H9 (cell line): ENCODE data around the gene MTMR1. TPM values are rescaled to one million over a fixed set of nuclear protein-coding genes. Genes with fewer than 3 reads are reported as not detected.

Experiments
- DNase-seq: peaks from one replicate; pipeline ENCODE4 v3.0.0-alpha.2; 2017
- H2AFZ ChIP-seq: one replicate; pipeline ENCODE4 v1.6.1; 2013; ENCODE audit warnings: mild to moderate bottlenecking, low read length, control low read depth, moderate library complexity
- H2AK5ac ChIP-seq: 2 replicates; pipeline ENCODE4 v1.6.1; 2013; ENCODE audit warnings: low read length, control low read depth, mixed read lengths; ENCODE audit not compliant: insufficient read length
- H2BK120ac ChIP-seq: one replicate; pipeline ENCODE4 v1.6.1; 2013; ENCODE audit warnings: low read depth, mild to moderate bottlenecking, low read length, control low read depth, inconsistent platforms; ENCODE audit not compliant: poor library complexity, severe bottlenecking
- H2BK12ac ChIP-seq: 2 replicates; pipeline ENCODE4 v1.6.1; 2013; ENCODE audit warnings: low read length, control low read depth, mixed read lengths, low read depth; ENCODE audit not compliant: insufficient read length
- H2BK15ac ChIP-seq: 2 replicates; pipeline ENCODE4 v1.6.1; 2013; ENCODE audit warnings: low read depth, low read length, control low read depth
- H2BK20ac ChIP-seq: one replicate; pipeline ENCODE4 v1.6.1; 2013; ENCODE audit warnings: low read depth, mild to moderate bottlenecking, low read length, control low read depth, inconsistent platforms; ENCODE audit not compliant: poor library complexity, severe bottlenecking
- H2BK5ac ChIP-seq: 2 replicates; pipeline ENCODE4 v1.6.1; 2013; ENCODE audit warnings: low read length, control low read depth, mixed read lengths; ENCODE audit not compliant: insufficient read length
- H3K14ac ChIP-seq: 2 replicates; pipeline ENCODE4 v1.6.1; 2013; ENCODE audit warnings: low read length, control low read depth; ENCODE audit not compliant: insufficient read depth
- H3K18ac ChIP-seq: 2 replicates; pipeline ENCODE4 v1.6.1; 2013; ENCODE audit warnings: low read depth, mild to moderate bottlenecking, mixed read lengths, low read length, control low read depth; ENCODE audit not compliant: insufficient read length
- H3K23ac ChIP-seq: 2 replicates; pipeline ENCODE4 v1.6.1; 2013; ENCODE audit warnings: low read length, control low read depth, mixed read lengths, low read depth; ENCODE audit not compliant: insufficient read length
- H3K23me2 ChIP-seq: 2 replicates; pipeline ENCODE4 v1.6.1; 2013; ENCODE audit warnings: low read depth, mild to moderate bottlenecking, mixed read lengths, low read length, control low read depth; ENCODE audit not compliant: insufficient read length, poor library complexity, severe bottlenecking
- H3K27ac ChIP-seq: 2 replicates; pipeline ENCODE4 v1.5.1; 2013; ENCODE audit warnings: low read length, control low read depth, mixed read lengths, low read depth; ENCODE audit not compliant: insufficient read length
- H3K27me3 ChIP-seq: 2 replicates; pipeline ENCODE4 v1.6.1; 2013; ENCODE audit warnings: low read length, control low read depth, inconsistent platforms; ENCODE audit not compliant: insufficient read depth
- H3K4ac ChIP-seq: 2 replicates; pipeline ENCODE4 v1.6.1; 2013; ENCODE audit warnings: low read depth, mild to moderate bottlenecking, control low read depth, inconsistent platforms, low read length, moderate library complexity
- H3K4me1 ChIP-seq: 2 replicates; pipeline ENCODE4 v1.6.1; 2013; ENCODE audit warnings: low read length, control low read depth, inconsistent platforms; ENCODE audit not compliant: insufficient read depth
- H3K4me2 ChIP-seq: 2 replicates; pipeline ENCODE4 v1.6.1; 2013; ENCODE audit warnings: low read length, control low read depth, mixed read lengths; ENCODE audit not compliant: insufficient read length, insufficient read depth
- H3K56ac ChIP-seq: 2 replicates; pipeline ENCODE4 v1.6.1; 2013; ENCODE audit warnings: low read depth, mild to moderate bottlenecking, mixed read lengths, low read length, control low read depth; ENCODE audit not compliant: insufficient read length
- H3K79me1 ChIP-seq: 2 replicates; pipeline ENCODE4 v1.6.1; 2013; ENCODE audit warnings: low read depth, mild to moderate bottlenecking, moderate library complexity, low read length, control low read depth, inconsistent platforms; ENCODE audit not compliant: insufficient read depth, poor library complexity, severe bottlenecking
- H3K79me2 ChIP-seq: 2 replicates; pipeline ENCODE4 v1.6.1; 2013; ENCODE audit warnings: low read length, control low read depth, inconsistent platforms; ENCODE audit not compliant: insufficient read depth
- H3K9ac ChIP-seq: 2 replicates; pipeline ENCODE4 v1.6.1; 2013; ENCODE audit warnings: low read length, control low read depth, mixed read lengths; ENCODE audit not compliant: insufficient read length; ENCODE audit errors: extremely low read depth
- H3K9me3 ChIP-seq: one replicate; pipeline ENCODE4 v1.6.1; 2013; ENCODE audit warnings: low read depth, low read length, inconsistent platforms; ENCODE audit not compliant: control insufficient read depth
- H3T11ph ChIP-seq: one replicate; pipeline ENCODE4 v1.6.1; 2013; ENCODE audit warnings: mild to moderate bottlenecking, low read length, control low read depth, inconsistent platforms
- H4K20me1 ChIP-seq: one replicate; pipeline ENCODE4 v1.6.1; 2013; ENCODE audit not compliant: control insufficient read depth, insufficient read length, insufficient read depth
- H4K5ac ChIP-seq: 2 replicates; pipeline ENCODE4 v1.6.1; 2013; ENCODE audit warnings: low read depth, mild to moderate bottlenecking, mixed read lengths, low read length, control low read depth; ENCODE audit not compliant: insufficient read length
- H4K8ac ChIP-seq: replicated peaks from 2 replicates; pipeline ENCODE4 v1.6.1; 2013; ENCODE audit warnings: low read length, control low read depth, mixed read lengths, low read depth; ENCODE audit not compliant: insufficient read length
- H4K91ac ChIP-seq: 2 replicates; pipeline ENCODE4 v1.6.1; 2013; ENCODE audit warnings: low read depth, mild to moderate bottlenecking, moderate library complexity, mixed read lengths, low read length, control low read depth; ENCODE audit not compliant: insufficient read length
- H3K27ac Mint-ChIP-seq, 3 experiments: 2 replicates in 2 of 3; 3 replicates in 1 of 3; pipeline ENCODE4 v1.8.0; 2020 to 2021; ENCODE audit warnings: mixed read lengths in 3 of 3, mild to moderate bottlenecking in 1 of 3, moderate library complexity in 1 of 3
- H3K27me3 Mint-ChIP-seq: 2 replicates; pipeline ENCODE4 v1.8.0; 2021; ENCODE audit warnings: low read depth, mild to moderate bottlenecking, moderate library complexity, mixed read lengths
- H3K36me3 Mint-ChIP-seq, 3 experiments: 2 replicates in 2 of 3; 3 replicates in 1 of 3; pipeline ENCODE4 v1.8.0; 2020 to 2021; ENCODE audit warnings: low read depth in 3 of 3, mixed read lengths in 3 of 3; ENCODE audit not compliant: insufficient read depth in 1 of 3
- H3K4me1 Mint-ChIP-seq, 2 experiments: 2 replicates each; pipeline ENCODE4 v1.8.0; 2020; ENCODE audit warnings: mixed read lengths in 2 of 2
- H3K4me3 Mint-ChIP-seq, 2 experiments: 2 replicates in 1 of 2; 3 replicates in 1 of 2; pipeline ENCODE4 v1.8.0; 2020 to 2021; ENCODE audit warnings: mild to moderate bottlenecking in 2 of 2, mixed read lengths in 2 of 2, moderate library complexity in 1 of 2
- H3K9me3 Mint-ChIP-seq, 2 experiments: 2 replicates in 1 of 2; 3 replicates in 1 of 2; pipeline ENCODE4 v1.8.0; 2020; ENCODE audit warnings: mild to moderate bottlenecking in 2 of 2, mixed read lengths in 2 of 2, moderate library complexity in 1 of 2
- CTCF ChIP-seq: fragments of 200-600 bp; sonication (generic); conservative IDR thresholded peaks from 3 replicates; pipeline ENCODE4 v1.8.0; 2021; ENCODE audit warnings: antibody characterized with exemption, mild to moderate bottlenecking
- WGBS: extraction: QIAGEN DNeasy Blood & Tissue Kit; methylation state at CpG from one replicate; pipeline ENCODE4 v1.1.7; 2013; ENCODE audit warnings: missing lambda C conversion rate, low lambda C conversion rate, mixed read lengths; ENCODE audit not compliant: insufficient read length; ENCODE audit errors: extremely low coverage; 5-methylcytosine and 5-hydroxymethylcytosine counted together
- total RNA-seq: library from RNA; stranded (reverse); gene quantifications from 2 replicates; pipeline ENCODE4 v1.2.1, GENCODE V29; 2021

MTMR1 gene
- total RNA-seq, 1 experiment from 2014 or later, result 25.2 TPM

GRCh38 chrX:150753357-150753756 is 60.2 kb downstream of the MTMR1 start:
- no peak overlapping the region for H2BK12ac ChIP-seq
- H3K23ac ChIP-seq, result no peak overlapping the region
- no peak overlapping the region for H4K8ac ChIP-seq
- H3K9me3 Mint-ChIP-seq, result peaks cover 63 to 70% of the 10 kb centered on the region in 2 experiments
- no peak overlapping the region for H3T11ph ChIP-seq
- H3K56ac ChIP-seq, result no peak overlapping the region
- no peak overlapping the region for H4K91ac ChIP-seq
- H2BK15ac ChIP-seq, result no peak overlapping the region
- no peak overlapping the region for H4K5ac ChIP-seq
- no peak overlapping the region for H3K4me2 ChIP-seq
- no peak overlapping the region for H3K4ac ChIP-seq
- TF ChIP-seq CTCF, result no peak
- H2AK5ac ChIP-seq, result no peak overlapping the region
- H2BK5ac ChIP-seq, result no peak overlapping the region
- H3K27ac Mint-ChIP-seq, result no peak overlapping the region
- H3K4me3 Mint-ChIP-seq, result no peak overlapping the region
- H3K4me1 ChIP-seq, result no peaks in the 10 kb centered on the region
- H3K18ac ChIP-seq, result no peak overlapping the region
- DNase-seq, result no peak
- peaks cover 16 to 45% (median 18%) of the 10 kb centered on the region in 3 experiments; a peak in 6 of 7 replicates for H3K36me3 Mint-ChIP-seq
- H3K79me1 ChIP-seq, result no peaks in the 10 kb centered on the region
- H3K14ac ChIP-seq, result no peak overlapping the region
- H2BK120ac ChIP-seq, result no peak overlapping the region
- no peaks in the 10 kb centered on the region for H3K79me2 ChIP-seq
- no peaks in the 10 kb centered on the region for H4K20me1 ChIP-seq
- no peaks in the 10 kb centered on the region for H3K27me3 ChIP-seq
- H3K4me1 Mint-ChIP-seq, result no peaks in the 10 kb centered on the region
- H3K9ac ChIP-seq, result no peak overlapping the region
- peaks cover 3% of the 10 kb centered on the region for H3K23me2 ChIP-seq
- no peak overlapping the region for H2BK20ac ChIP-seq
- H3K9me3 ChIP-seq, result no peaks in the 10 kb centered on the region
- no CpG with 5 or more reads among the region's 4 CpGs for WGBS
- H3K27me3 Mint-ChIP-seq, result no peaks in the 10 kb centered on the region; the same call in 1 of the 2 replicates
- no peak overlapping the region for H2AFZ ChIP-seq
- no peak overlapping the region for H3K27ac ChIP-seq
